GM18502 (cell line): ENCODE data around the gene OR4D1.
"Not testable (repeated sequence)": the region's sequence is repeated elsewhere in the genome, so short reads cannot be mapped to it uniquely, and the experiment has no call there.

Source experiments
- ATAC-seq: cut with Tn5 transposase; IDR thresholded peaks from one replicate; pipeline ENCODE4 v1.9.1; 2021; ENCODE audit warnings: mild to moderate bottlenecking; ENCODE audit not compliant: unreplicated experiment, poor library complexity

OR4D1 gene

DNA sequence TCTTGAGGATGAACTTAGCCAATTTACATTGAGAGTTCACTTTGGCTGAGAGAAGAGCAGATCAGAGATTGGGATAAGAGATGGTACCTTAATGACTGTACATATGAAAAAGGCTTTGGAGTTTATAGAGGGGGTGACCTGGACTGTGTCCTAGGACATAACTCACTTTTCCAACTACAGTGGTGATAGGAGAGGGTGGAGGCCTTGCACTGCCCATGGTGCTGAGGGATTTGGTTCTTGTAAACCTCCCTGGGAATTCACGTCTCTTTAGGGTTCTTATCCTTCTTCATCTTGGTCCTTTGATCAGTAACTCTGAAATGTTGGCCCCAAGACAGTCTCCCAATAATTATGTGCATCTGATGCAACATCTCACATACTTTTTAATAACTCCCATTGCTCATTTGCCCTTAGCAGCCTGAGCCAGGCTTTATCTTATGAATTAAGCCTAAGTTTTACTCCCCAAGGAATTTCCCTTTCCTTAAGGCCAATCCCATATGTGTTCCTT lies at the start of gene OR4D1:
Gene OR4D1 (plus strand): TSS at position 455 of the 505 bp plus-strand sequence. CDS start 6,770 bp downstream, outside the sequence.
- no peak for ATAC-seq

GRCh38 chr17:58100506-58100905 lies 47.7 kb upstream of the OR4D1 start:
- no peak for ATAC-seq

DNA sequence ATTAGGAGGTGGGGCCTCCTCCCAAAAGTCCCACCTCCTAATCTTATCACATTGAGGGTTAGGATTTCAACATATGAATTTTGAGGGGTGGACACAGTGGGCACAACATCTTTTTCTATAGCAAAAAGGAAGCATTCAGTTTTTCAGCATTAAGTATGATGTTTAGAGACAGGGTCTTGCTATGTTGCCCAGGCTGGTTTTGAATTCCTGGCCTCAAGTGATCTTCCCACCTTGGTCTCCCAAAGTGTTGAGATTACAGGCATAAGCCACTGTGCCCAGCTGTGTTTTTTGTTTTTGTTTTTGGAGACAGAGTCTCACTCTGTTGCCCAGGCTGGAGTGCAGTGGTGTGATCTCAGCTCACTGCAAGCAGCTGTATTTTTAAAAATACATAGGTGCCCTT lies 46.3 kb upstream of the OR4D1 start:
- not testable (repeated sequence) for ATAC-seq

DNA sequence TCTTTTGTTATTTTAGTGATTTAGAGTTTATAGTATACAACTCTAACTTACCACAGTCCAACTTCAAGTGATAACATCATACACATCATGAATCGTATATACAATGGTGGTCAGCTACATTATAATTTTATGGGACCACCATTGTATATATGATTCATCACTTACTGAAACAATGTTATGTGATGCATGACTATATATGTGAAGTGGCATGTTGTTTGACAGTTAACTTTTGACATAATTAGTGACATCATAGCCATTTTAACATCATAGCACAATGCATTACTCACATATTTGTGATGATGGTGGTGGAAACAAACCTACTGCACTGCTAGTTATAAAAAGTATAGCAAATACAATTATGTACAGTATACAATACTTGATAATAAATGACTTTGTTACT lies 43.1 kb upstream of the OR4D1 start:
- no peak for ATAC-seq

DNA sequence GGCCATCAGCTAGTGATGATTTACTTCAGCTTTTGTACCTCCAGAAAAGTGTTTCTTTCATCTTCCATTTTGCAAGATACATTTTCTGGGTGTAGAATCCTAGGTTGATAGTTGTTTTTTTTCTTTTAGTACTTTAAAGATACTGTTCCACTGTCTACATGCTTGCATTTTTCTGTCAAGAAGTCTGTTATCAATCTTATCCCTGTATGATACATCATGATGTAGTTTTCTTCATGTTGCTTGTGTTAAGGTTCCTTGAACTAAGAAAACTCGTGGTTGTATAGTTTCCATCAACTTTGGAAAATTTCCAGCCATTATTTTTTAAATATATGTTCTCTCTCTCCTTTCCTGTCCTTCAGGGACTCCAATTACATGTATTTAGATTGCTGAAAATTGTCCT lies 40.9 kb upstream of the OR4D1 start:
- no peak for ATAC-seq

GRCh38 chr17:58109197-58109596 lies 39.0 kb upstream of the OR4D1 start:
- no peak for ATAC-seq

GRCh38 chr17:58110012-58110411 lies 38.2 kb upstream of the OR4D1 start:
- no peak for ATAC-seq

GRCh38 chr17:58111676-58112075 lies 36.5 kb upstream of the OR4D1 start:
- no peak for ATAC-seq

- ATAC-seq: no peak
Observed at GRCh38 chr17:58112970-58113631, 35.1 kb upstream of the OR4D1 start.

DNA sequence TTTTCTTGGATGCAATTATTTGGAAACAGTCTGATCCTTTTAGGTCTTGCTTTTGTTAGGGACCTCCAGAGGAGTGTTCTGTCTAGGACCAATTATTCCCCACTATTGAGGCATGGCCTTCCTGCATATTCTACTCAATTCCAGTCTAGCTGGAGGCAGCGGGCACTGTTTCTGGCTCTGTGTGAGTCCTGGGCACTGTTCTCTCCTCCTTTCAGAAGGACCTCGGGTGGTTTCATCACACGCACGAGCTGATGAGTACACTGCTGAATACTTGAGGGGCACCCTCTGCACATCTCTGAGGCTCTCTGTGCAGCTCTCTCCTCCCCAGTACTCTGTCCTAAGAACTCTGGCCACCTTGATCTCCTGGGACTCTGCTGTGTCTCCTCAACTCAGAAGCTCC lies 34.2 kb upstream of the OR4D1 start:
- ATAC-seq: no peak

- ATAC-seq: no peak
Observed at GRCh38 chr17:58117382-58117781, 30.8 kb upstream of the OR4D1 start.

- no peak for ATAC-seq
Observed at GRCh38 chr17:58119491-58119890, 28.7 kb upstream of the OR4D1 start.

GRCh38 chr17:58120195-58120822 lies 27.9 kb upstream of the OR4D1 start:
- ATAC-seq: no peak

GRCh38 chr17:58121925-58122324 lies 26.3 kb upstream of the OR4D1 start:
- ATAC-seq: no peak

DNA sequence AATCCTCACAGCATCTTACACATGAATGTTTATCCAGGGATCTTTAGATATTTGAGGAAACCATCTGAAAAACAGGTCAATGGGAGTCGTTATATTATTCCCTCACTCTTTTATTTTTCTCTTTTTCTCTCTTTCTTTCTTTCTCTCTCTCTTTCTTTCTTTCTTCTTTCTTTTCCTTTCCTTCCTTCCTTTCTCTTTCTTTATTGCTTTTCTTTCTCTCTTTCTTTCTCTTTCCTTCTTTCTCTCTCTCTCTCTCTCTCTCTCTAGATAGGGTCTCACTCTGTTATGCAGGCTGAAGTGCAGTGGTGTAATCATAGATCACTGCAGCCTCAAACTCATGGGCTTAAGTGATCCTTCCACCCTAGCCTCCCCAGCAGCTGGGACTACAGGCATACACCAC lies 20.3 kb upstream of the OR4D1 start:
- ATAC-seq: no peak

DNA sequence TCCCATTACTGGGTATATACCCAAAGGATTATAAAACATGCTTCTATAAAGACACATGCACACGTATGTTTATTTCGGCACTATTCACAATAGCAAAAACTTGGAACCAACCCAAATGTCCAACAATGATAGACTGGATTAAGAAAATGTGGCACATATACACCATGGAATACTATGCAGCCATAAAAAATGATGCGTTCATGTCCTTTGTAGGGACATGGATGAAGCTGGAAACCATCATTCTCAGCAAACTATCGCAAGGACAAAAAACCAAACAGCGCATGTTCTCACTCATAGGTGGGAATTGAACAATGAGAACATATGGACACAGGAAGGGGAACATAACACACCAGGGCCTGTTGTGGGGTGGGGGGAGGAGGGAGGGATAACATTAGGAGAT lies 15.5 kb upstream of the OR4D1 start:
- ATAC-seq: not testable (repeated sequence)

DNA sequence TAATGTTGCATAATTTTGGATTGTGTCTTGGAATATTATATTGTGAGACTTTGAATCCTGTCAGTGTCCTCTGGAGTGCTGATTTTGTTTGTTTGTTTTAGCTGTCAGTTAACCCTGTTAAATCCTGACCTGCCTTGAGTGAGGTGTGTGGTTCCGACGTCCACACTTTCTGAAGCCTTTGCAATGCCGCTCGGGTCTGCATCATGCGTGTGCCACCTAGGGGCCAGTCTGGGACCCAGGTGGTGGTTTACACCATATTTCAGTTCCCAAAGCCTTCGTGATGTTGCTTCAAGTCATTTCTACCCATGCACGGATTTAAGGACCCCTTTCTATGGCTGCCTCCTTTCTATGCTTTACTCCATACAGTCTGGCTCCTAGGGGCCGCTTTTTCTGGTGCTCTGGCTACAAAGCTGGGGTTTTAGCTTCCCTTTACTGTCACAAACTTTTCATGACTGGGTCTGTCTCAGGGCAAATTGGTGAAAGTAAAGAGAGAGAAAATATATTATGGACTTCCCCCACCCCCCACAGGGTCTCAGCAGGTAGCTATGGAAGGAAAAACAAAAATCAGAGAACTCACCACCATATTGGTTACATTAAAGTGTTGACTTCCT lies 11.4 kb upstream of the OR4D1 start:
- no peak for ATAC-seq

DNA sequence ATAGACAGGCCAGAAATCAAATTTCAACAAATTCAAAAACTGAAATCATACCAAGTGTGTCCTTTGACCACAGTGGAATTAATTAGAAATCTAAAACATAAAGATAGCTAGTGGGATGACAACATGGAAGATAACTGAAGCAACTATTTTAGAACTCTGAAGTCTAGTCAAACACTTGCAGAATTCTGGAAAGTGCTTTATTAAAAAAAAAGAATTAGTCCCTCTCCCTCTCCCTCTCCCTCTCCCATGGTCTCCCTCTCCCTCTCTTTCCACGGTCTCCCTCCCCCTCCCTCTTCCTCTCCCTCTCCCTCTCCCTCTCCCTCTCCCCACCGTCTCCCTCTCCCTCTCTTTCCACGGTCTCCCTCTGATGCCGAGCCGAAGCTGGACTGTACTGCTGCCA lies 6.7 kb upstream of the OR4D1 start:
- ATAC-seq: no peak

- not testable (repeated sequence) for ATAC-seq
Observed at GRCh38 chr17:58143335-58143734, 4.8 kb upstream of the OR4D1 start.

GRCh38 chr17:58144801-58145200 lies 3.4 kb upstream of the OR4D1 start:
- ATAC-seq: no peak

GRCh38 chr17:58148609-58149008 lies 425 bp downstream of the OR4D1 start:
- no peak for ATAC-seq

- no peak for ATAC-seq
Observed at GRCh38 chr17:58150394-58150793, 2.2 kb downstream of the OR4D1 start.
